GM12872 (cell line): Measurements from ENCODE around the gene ZNRD2.

Experiments
- CTCF ChIP-seq: IDR thresholded peaks from 3 replicates; pipeline ENCODE4 v1.5.1; 2011; ENCODE audit warnings: low read depth, mild to moderate bottlenecking, low read length, moderate library complexity; ENCODE audit not compliant: insufficient read depth

ZNRD2 gene

GRCh38 chr11:65618763-65619162, 48.5 kb downstream of the ZNRD2 start:
- TF ChIP-seq CTCF, result no peak

DNA sequence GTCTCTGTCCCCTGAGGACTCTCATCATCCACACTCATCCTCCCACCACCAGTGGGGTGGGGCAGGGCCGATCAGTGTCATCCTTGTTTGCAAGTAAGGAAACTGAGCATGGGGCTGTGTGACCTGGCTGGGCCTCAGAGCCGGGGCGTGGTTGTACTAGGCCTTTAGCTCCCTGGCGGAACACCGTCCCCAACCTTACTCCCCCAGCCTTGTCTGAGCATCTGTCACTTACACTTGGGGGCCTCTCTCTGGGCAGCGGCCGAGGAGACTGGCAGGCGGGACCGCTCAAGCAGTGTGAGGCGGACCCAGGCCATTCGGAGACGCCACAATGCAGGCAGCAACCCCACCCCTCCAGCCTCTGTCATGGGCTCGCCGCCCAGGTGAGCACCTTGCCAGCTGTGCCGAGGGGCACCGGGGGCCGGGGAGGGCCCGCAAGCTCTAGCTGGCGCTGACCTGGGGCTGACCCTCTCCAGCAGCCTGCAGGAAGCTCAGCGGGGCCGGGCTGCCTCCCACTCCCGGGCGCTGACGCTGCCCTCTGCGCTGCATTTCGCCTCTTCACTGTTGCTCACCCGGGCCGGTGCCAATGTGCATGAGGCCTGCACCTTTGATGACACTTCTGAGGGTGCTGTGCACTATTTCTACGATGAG, 49.1 kb downstream of the ZNRD2 start:
- no peak for TF ChIP-seq CTCF

- TF ChIP-seq CTCF, result no peak
Observed at GRCh38 chr11:65620666-65621065, 50.4 kb downstream of the ZNRD2 start.

- no peak for TF ChIP-seq CTCF
Observed at GRCh38 chr11:65621460-65621859, 51.2 kb downstream of the ZNRD2 start.
